ENCODE measurements around the gene CLEC2A.

Gene CLEC2A

GRCh38 chr12:9931245-9931644 lies 925 bp downstream of the CLEC2A start:
- no peak overlapping the region for H3K9ac ChIP-seq (ENCODE audit: low read depth, low read length)
- no peaks in the 10 kb centered on the region for H3K27me3 ChIP-seq (ENCODE audit: insufficient read depth, low read length)
- H3K4me3 ChIP-seq (ENCODE audit: low read length): no peak overlapping the region
- no peaks in the 10 kb centered on the region for H3K4me1 ChIP-seq (ENCODE audit: insufficient read depth, low read length)
- no peaks in the 10 kb centered on the region for H3K9me3 ChIP-seq (ENCODE audit: insufficient read depth, low read depth, low read length)
- no peak overlapping the region for H3K27ac ChIP-seq (ENCODE audit: low read length)
- no peaks in the 10 kb centered on the region for H3K36me3 ChIP-seq (ENCODE audit: insufficient read depth, low read depth, low read length)

GRCh38 chr12:9928607-9929006 lies 3.6 kb downstream of the CLEC2A start:
- H3K9me3 ChIP-seq (ENCODE audit: insufficient read depth, low read depth, low read length): no peaks in the 10 kb centered on the region
- H3K36me3 ChIP-seq (ENCODE audit: insufficient read depth, low read depth, low read length): no peaks in the 10 kb centered on the region
- H3K27ac ChIP-seq (ENCODE audit: low read length): no peak overlapping the region
- H3K27me3 ChIP-seq (ENCODE audit: insufficient read depth, low read length): no peaks in the 10 kb centered on the region
- no peak overlapping the region for H3K9ac ChIP-seq (ENCODE audit: low read depth, low read length)
- no peaks in the 10 kb centered on the region for H3K4me1 ChIP-seq (ENCODE audit: insufficient read depth, low read length)
- no peak overlapping the region for H3K4me3 ChIP-seq (ENCODE audit: low read length)

- H3K36me3 ChIP-seq (ENCODE audit: insufficient read depth, low read depth, low read length): no peaks in the 10 kb centered on the region
- H3K9me3 ChIP-seq (ENCODE audit: insufficient read depth, low read depth, low read length): no peaks in the 10 kb centered on the region
- H3K27me3 ChIP-seq (ENCODE audit: insufficient read depth, low read length): no peaks in the 10 kb centered on the region
- no peaks in the 10 kb centered on the region for H3K4me1 ChIP-seq (ENCODE audit: insufficient read depth, low read length)
- H3K9ac ChIP-seq (ENCODE audit: low read depth, low read length): no peak overlapping the region
- H3K4me3 ChIP-seq (ENCODE audit: low read length): no peak overlapping the region
- H3K27ac ChIP-seq (ENCODE audit: low read length): no peak overlapping the region
Observed at GRCh38 chr12:9926876-9927275, 5.3 kb downstream of the CLEC2A start.

DNA sequence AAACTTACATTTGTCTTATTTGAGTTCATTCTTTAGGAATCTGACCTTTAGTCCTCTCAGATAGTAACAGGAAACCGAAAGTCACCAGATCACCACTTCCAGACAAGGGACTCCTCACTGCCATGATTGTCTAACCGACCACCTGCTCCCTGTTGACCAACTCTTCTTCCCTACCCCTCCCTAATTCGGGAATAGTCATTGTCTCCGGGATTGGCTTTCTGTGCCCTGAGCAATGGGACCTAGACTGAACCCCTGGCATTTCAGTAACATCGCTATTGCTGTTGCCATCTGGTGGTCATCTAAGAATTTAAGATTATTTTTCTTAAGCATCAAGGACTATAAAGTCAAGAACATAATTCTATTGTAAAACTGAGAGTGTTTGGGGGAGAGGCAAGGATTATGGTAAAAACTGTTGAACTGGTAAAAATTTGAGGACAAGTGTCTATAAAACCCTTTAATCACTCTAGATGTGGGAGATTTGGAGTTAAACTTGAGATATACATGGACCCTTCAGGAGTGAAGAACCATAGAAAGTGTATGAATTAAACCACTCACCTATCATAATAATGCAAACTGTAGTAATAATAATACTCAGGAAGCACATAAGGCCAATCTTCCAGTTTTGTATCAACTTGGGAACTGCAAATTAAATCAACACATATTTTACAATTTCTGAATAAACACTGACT lies 6.3 kb downstream of the CLEC2A start:
- Histone ChIP-seq H3K9ac (ENCODE audit: low read depth, low read length) (no peak overlapping the region), H3K4me3 (ENCODE audit: low read length) (no peak overlapping the region), H3K4me1 (ENCODE audit: insufficient read depth, low read length) (no peaks in the 10 kb centered on the region), H3K9me3 (ENCODE audit: insufficient read depth, low read depth, low read length) (no peaks in the 10 kb centered on the region), H3K27ac (ENCODE audit: low read length) (no peak overlapping the region), H3K27me3 (ENCODE audit: insufficient read depth, low read length) (no peaks in the 10 kb centered on the region), H3K36me3 (ENCODE audit: insufficient read depth, low read depth, low read length) (no peaks in the 10 kb centered on the region)

GRCh38 chr12:9922429-9922828 lies 9.7 kb downstream of the CLEC2A start:
- no peaks in the 10 kb centered on the region for H3K9me3 ChIP-seq (ENCODE audit: insufficient read depth, low read depth, low read length)

DNA sequence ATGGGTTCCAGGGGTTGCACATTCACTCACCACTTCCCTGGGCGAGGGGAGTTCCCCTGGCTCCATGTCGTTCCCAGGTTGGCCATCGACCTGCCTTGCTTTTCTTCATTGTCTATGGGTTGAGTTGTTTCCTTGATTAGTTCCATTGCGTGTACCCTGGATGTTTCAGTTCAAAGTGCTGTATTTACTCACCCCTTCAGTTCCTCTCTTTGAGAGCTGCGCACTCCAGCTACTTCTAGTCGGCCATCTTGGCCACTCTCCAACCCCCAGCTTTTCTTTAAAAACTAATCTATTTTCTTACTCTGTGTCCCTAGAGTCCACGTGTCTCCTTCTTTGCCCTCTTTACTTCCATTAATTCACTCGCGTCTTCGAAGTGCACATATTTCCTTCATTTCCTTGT lies 11.7 kb downstream of the CLEC2A start:
- Histone ChIP-seq H3K9ac (ENCODE audit: low read depth, low read length) (no peak overlapping the region), H3K4me1 (ENCODE audit: insufficient read depth, low read length) (no peaks in the 10 kb centered on the region), H3K9me3 (ENCODE audit: insufficient read depth, low read depth, low read length) (no peaks in the 10 kb centered on the region), H3K36me3 (ENCODE audit: insufficient read depth, low read depth, low read length) (no peaks in the 10 kb centered on the region), H3K27me3 (ENCODE audit: insufficient read depth, low read length) (no peaks in the 10 kb centered on the region), H3K27ac (ENCODE audit: low read length) (no peak overlapping the region), H3K4me3 (ENCODE audit: low read length) (no peak overlapping the region)

More at GRCh38 chr12:9922429-9922828, 9.7 kb downstream of the CLEC2A start:
- no peaks in the 10 kb centered on the region for H3K36me3 ChIP-seq (ENCODE audit: insufficient read depth, low read depth, low read length)
- no peak overlapping the region for H3K4me3 ChIP-seq (ENCODE audit: low read length)
- no peaks in the 10 kb centered on the region for H3K27me3 ChIP-seq (ENCODE audit: insufficient read depth, low read length)
- no peaks in the 10 kb centered on the region for H3K4me1 ChIP-seq (ENCODE audit: insufficient read depth, low read length)
- no peak overlapping the region for H3K27ac ChIP-seq (ENCODE audit: low read length)
- no peak overlapping the region for H3K9ac ChIP-seq (ENCODE audit: low read depth, low read length)

GRCh38 chr12:9919443-9919842 lies 12.7 kb downstream of the CLEC2A start:
- no peaks in the 10 kb centered on the region for H3K4me1 ChIP-seq (ENCODE audit: insufficient read depth, low read length)
- no peak overlapping the region for H3K9ac ChIP-seq (ENCODE audit: low read depth, low read length)
- H3K27me3 ChIP-seq (ENCODE audit: insufficient read depth, low read length): no peaks in the 10 kb centered on the region
- no peaks in the 10 kb centered on the region for H3K36me3 ChIP-seq (ENCODE audit: insufficient read depth, low read depth, low read length)
- H3K27ac ChIP-seq (ENCODE audit: low read length): no peak overlapping the region
- no peak overlapping the region for H3K4me3 ChIP-seq (ENCODE audit: low read length)
- H3K9me3 ChIP-seq (ENCODE audit: insufficient read depth, low read depth, low read length): no peaks in the 10 kb centered on the region

DNA sequence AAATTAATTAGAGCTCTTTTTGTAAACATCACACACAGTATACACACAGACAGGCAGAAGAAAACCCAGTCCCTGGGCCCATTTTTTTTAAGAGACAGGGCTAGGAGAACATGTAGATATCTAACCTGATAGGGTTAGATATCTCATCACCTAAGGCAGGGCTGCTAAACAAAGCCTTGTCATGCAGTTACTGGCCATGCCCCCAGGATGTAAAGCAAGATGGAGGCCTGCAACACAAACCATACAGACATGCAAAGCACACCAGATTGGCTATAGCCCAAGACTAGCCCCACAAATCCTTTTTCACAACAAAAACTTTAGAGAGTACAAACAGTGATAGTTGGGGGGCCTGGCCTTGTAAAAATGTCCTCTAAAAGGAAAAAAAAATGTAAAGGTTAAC lies 20.5 kb downstream of the CLEC2A start:
- H3K9me3 ChIP-seq (ENCODE audit: insufficient read depth, low read depth, low read length): peaks cover 44% of the 10 kb centered on the region
- H3K27ac ChIP-seq (ENCODE audit: low read length): no peak overlapping the region
- H3K4me1 ChIP-seq (ENCODE audit: insufficient read depth, low read length): no peaks in the 10 kb centered on the region

DNA sequence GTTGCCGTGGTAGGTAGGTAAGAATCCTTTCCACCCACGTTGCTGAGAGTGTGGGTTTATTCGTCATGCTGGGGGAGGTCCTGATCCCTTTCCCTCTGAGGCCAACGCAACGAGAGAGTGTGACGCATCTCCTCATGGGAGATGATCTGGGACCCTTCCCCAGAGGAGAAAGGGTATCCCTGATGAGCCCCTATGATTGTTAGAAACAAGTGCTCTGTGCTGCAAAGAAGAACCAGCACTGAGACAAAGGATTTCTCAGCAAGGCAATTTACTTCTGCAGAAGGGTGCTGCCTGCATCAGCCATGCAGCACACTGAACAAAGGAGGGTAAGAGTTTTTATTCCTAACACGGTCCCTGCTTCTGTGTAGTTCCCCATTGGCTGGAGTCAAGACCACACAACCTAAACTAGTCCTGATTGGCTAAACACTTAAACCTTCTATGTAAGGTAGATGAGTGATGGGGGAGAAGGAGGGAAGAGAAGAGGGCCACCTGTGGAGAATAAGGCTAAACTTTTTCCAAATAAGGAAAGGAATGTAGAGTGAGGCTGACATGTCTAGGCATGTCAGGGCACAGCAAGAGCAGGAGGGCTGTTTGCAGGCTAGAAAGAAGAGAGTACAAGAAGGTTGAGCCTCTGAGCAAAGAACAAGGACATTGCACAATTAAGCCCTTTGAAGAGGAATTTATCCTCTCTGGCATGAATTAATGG lies 21.3 kb downstream of the CLEC2A start:
- H3K9ac ChIP-seq (ENCODE audit: low read depth, low read length): no peak overlapping the region
- no peaks in the 10 kb centered on the region for H3K36me3 ChIP-seq (ENCODE audit: insufficient read depth, low read depth, low read length)
- H3K27ac ChIP-seq (ENCODE audit: low read length): no peak overlapping the region
- H3K9me3 ChIP-seq (ENCODE audit: insufficient read depth, low read depth, low read length): peaks cover 44% of the 10 kb centered on the region
- no peak overlapping the region for H3K4me3 ChIP-seq (ENCODE audit: low read length)
- H3K4me1 ChIP-seq (ENCODE audit: insufficient read depth, low read length): no peaks in the 10 kb centered on the region
- no peaks in the 10 kb centered on the region for H3K27me3 ChIP-seq (ENCODE audit: insufficient read depth, low read length)

More for the DNA sequence above, 20.5 kb downstream of the CLEC2A start:
- Histone ChIP-seq H3K9ac (ENCODE audit: low read depth, low read length) (no peak overlapping the region), H3K4me3 (ENCODE audit: low read length) (no peak overlapping the region), H3K27me3 (ENCODE audit: insufficient read depth, low read length) (no peaks in the 10 kb centered on the region), H3K36me3 (ENCODE audit: insufficient read depth, low read depth, low read length) (no peaks in the 10 kb centered on the region)

DNA sequence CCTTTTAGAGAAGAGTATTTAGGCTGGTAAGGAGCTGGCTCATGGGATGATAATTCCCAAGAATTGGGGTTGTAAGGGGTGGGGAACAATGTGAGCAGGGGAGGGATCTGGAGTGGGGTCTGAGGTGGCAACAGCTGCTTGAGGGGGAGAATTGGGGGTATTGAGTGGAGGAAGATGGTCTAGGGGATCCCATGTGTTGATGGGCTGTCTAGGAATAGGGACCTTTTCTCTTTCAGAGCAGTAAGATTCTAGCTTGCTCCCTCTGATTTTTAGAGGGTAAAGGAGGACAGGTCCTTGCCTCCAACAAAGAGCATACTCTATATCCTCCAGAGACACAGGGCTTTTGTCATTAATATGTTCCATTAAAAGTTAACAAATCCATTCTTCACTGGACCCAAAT lies 22.4 kb downstream of the CLEC2A start:
- Histone ChIP-seq H3K4me1 (ENCODE audit: insufficient read depth, low read length) (no peaks in the 10 kb centered on the region), H3K9ac (ENCODE audit: low read depth, low read length) (no peak overlapping the region), H3K4me3 (ENCODE audit: low read length) (no peak overlapping the region), H3K9me3 (ENCODE audit: insufficient read depth, low read depth, low read length) (peaks cover 44% of the 10 kb centered on the region), H3K36me3 (ENCODE audit: insufficient read depth, low read depth, low read length) (no peaks in the 10 kb centered on the region), H3K27me3 (ENCODE audit: insufficient read depth, low read length) (no peaks in the 10 kb centered on the region), H3K27ac (ENCODE audit: low read length) (no peak overlapping the region)

DNA sequence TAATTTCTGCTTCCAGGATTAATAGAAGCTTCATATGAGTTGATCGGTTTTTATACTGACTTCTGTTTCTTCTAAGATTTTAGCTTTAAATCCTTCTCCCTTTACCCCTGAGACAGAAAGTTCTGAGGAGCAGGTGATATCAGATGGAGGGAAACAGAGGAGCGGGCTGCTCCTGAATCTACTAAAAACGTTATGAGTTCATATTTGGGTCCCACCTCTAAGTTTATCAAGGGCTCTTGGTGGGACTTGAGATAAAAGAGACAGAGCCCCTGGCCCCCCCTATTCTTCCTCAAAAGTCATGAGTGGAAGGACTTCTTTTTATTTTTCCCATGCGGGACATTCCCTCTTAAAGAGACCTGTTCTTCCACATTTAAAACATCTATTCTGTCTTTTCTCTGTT lies 23.8 kb downstream of the CLEC2A start:
- H3K4me1 ChIP-seq (ENCODE audit: insufficient read depth, low read length): no peaks in the 10 kb centered on the region
- no peak overlapping the region for H3K4me3 ChIP-seq (ENCODE audit: low read length)
- no peak overlapping the region for H3K9ac ChIP-seq (ENCODE audit: low read depth, low read length)
- peaks cover 51% of the 10 kb centered on the region for H3K9me3 ChIP-seq (ENCODE audit: insufficient read depth, low read depth, low read length)
- H3K36me3 ChIP-seq (ENCODE audit: insufficient read depth, low read depth, low read length): no peaks in the 10 kb centered on the region
- H3K27ac ChIP-seq (ENCODE audit: low read length): no peak overlapping the region
- no peaks in the 10 kb centered on the region for H3K27me3 ChIP-seq (ENCODE audit: insufficient read depth, low read length)

DNA sequence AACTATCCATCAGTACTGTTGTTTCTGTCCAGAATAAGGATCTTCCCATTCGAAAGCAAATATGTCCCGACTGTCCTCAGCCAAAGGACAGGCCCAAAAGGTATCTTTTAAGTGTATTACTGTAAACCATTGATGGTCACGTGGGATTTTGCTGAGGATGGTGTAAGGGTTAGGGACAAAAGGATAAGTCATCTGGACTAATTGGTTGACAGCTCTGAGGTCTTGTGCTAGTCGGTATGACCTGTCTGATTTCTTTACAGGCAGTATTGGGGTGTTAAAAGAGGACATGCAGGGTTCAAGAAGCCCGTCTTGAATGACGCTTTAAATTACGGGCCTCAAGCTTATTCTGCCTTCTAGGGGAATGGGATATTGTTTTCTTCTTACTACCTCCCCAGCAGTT lies 24.4 kb downstream of the CLEC2A start:
- Histone ChIP-seq H3K9me3 (ENCODE audit: insufficient read depth, low read depth, low read length) (peaks cover 53% of the 10 kb centered on the region), H3K27me3 (ENCODE audit: insufficient read depth, low read length) (no peaks in the 10 kb centered on the region), H3K4me1 (ENCODE audit: insufficient read depth, low read length) (no peaks in the 10 kb centered on the region), H3K4me3 (ENCODE audit: low read length) (no peak overlapping the region), H3K36me3 (ENCODE audit: insufficient read depth, low read depth, low read length) (no peaks in the 10 kb centered on the region), H3K9ac (ENCODE audit: low read depth, low read length) (no peak overlapping the region), H3K27ac (ENCODE audit: low read length) (no peak overlapping the region)

Data from iPS-20b (cell line).